ENCODE results near the gene CDK11B.
"Not testable (repeated sequence)": the region's sequence is repeated elsewhere in the genome, so short reads cannot be mapped to it uniquely, and the experiment has no call there.

The CDK11B gene

DNA sequence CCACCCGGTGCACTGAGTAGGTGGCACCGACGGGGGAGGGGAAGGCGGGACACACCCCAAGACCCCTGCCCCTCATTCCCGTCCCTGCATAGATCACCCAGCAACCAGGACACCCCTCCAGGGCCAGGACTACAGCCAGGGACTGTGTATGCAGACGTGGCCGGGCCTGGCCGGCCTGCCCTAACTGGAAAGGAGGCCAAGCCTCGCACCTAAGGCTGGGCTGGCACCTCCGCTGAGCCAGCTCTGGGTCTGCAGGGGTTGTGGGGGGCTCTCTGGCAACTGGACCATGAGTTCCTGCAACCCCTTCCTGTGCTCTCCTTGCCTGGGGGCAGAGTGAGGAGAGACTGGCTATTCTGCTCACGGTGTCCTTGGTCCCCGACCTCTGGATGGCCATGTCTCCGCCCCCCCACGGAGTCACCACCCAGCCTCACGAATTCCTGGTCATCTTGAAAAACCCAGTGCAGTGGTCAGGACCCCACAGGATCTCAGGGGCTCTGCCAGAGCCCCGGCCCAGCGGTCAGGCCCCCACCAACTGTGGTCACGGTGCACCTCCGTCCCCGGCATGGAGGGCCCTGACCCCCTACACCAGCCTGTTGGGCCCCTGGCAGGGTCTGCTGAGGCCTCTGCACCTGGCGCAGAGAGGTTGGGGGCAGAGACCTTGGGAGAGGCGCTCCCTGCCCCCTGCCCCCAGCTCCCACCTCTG, 57.8 kb downstream of the CDK11B start:
- Histone ChIP-seq H3K27me3 (ENCODE audit: control insufficient read depth, insufficient read depth, low read length) (peaks cover 47% of the 10 kb centered on the region), H3K4me3 (ENCODE audit: low read length) (no peak overlapping the region), H3K9ac (ENCODE audit: low read length) (no peak overlapping the region), H3K9me3 (ENCODE audit: control insufficient read depth, low read length) (no peaks in the 10 kb centered on the region), H3K4me1 (ENCODE audit: control insufficient read depth, insufficient read depth, low read length) (peaks cover 7% of the 10 kb centered on the region), H3K36me3 (ENCODE audit: control insufficient read depth, insufficient read depth, low read length) (no peaks in the 10 kb centered on the region)

DNA sequence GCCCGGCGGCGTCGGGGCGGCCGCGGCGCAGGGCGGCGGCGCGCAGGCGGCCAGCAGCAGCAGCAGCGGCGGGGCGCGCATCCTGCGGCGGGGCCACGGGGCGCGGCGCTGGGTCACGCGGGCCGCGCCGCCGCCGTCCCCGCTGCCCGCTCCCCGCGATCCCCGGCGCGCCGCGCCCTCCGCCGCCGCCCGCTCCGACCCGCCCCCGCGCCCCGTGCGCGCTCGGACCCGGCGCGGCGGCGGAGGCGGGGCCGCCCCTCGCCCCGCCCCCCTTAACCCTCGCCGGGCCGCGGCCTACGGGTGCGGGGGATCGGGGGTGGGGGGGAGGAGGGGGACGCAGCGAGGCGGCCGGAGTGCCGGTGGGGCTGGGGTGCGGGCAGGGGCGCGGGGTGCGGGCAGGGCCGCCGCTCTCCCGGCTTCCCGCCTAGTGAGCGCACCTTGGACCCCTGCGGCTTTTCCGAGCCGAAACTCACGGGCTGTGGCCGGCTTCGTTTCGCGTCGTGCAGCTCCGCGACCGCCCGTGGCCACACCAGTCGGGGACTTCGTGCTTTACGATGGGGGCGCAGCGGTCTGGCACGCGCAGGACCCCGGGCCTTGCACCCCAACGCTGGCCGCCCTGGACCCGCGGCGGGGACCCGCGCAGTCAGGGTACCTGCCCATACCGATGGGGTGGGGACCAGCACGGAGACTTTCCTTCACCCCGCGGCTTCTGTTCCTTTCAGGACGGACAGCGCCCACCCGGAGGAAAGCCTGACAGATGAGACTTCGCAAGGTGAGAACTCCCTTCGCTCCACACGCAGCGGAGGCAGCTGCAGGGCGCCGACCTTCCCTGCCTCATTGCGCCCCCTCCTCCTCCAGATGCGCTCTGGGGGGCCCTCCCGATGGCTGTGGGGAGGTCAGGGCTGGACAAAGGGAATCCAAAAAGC, 58.6 kb downstream of the CDK11B start, which contains the start of gene FNDC10:
Gene FNDC10, minus strand, starts transcription at position 201 of the 926 bp plus-strand sequence. Its CDS starts 120 bp downstream, at position 81.
- H3K9ac ChIP-seq (ENCODE audit: low read length), result no peak within 1 kb of the TSS

DNA sequence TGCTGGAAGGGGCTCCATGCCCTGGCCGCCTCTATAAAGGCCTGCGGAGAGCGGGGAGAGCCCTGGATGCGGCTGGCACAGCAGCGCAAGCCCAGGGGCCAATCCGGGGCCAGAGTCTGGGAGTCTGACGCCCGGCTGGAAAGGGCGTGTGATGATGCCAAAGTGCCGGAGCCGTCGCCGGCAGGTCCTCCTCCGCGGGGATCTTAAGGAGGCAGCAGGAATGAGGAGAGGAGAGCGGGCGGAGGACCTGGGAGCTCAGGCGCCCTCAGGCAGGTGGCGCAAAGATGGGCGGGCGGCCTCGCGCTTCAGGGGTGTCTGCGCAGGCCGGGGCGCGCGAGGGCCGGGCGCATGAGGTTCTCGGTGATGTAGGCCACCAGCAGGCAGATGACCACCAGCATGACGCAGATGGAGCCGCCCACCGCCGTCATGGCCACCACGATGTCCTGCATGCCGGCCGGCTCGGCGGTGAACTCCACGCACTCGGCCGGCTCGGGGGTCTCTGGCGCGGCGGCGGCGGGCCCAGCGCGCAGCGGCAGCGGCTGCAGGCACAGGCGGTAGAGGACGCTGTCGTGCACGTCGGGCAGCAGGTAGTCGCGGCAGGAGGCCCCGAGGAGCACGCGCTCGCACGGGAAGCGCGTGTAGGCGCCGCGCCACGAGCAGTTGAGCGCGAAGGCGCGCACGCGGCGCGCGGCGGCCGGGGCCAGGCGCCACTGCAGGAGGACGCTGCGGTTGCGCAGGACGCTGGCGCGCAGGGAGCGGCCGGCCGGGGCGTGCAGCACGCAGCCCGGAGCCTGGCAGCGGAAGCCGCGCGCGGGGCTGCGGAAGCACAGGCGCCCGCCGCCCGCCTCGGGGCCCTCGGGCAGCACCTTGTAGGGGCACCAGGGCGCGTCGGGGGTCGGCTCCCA, 59.5 kb downstream of the CDK11B start:
- H3K36me3 ChIP-seq (ENCODE audit: control insufficient read depth, insufficient read depth, low read length), result no peaks in the 10 kb centered on the region
- H3K9ac ChIP-seq (ENCODE audit: low read length), result no peak overlapping the region
- H3K4me1 ChIP-seq (ENCODE audit: control insufficient read depth, insufficient read depth, low read length), result peaks cover 7% of the 10 kb centered on the region
- H3K4me3 ChIP-seq (ENCODE audit: low read length), result no peak overlapping the region
- peaks cover 56% of the 10 kb centered on the region for H3K27me3 ChIP-seq (ENCODE audit: control insufficient read depth, insufficient read depth, low read length)
- no peaks in the 10 kb centered on the region for H3K9me3 ChIP-seq (ENCODE audit: control insufficient read depth, low read length)

More for the DNA sequence above, 58.6 kb downstream of the CDK11B start, which contains the start of gene FNDC10:
- no peak within 1 kb of the TSS for H3K4me3 ChIP-seq (ENCODE audit: low read length)
- peaks cover 7% of the 10 kb centered on the region for H3K4me1 ChIP-seq (ENCODE audit: control insufficient read depth, insufficient read depth, low read length)
- no peaks in the 10 kb centered on the region for H3K36me3 ChIP-seq (ENCODE audit: control insufficient read depth, insufficient read depth, low read length)
- H3K27me3 ChIP-seq (ENCODE audit: control insufficient read depth, insufficient read depth, low read length), result peaks cover 48% of the 10 kb centered on the region
- no peaks in the 10 kb centered on the region for H3K9me3 ChIP-seq (ENCODE audit: control insufficient read depth, low read length)

DNA sequence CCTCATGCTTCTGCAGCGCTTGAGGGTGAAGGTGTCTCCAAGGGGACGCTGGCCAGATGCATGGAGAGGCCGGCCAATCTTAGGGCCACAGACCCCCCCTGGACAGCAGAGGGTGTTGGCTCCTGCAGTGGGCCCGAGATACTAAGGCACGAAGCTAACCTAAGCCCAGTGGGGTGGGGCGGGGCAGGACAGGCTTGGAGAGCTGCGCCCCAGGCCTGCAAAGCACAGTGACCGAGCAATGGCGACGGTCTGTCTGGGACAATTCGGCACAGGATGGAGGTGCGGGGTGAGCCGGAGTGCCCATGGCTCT, 60.1 kb downstream of the CDK11B start:
- no peak overlapping the region for H3K4me3 ChIP-seq (ENCODE audit: low read length)

DNA sequence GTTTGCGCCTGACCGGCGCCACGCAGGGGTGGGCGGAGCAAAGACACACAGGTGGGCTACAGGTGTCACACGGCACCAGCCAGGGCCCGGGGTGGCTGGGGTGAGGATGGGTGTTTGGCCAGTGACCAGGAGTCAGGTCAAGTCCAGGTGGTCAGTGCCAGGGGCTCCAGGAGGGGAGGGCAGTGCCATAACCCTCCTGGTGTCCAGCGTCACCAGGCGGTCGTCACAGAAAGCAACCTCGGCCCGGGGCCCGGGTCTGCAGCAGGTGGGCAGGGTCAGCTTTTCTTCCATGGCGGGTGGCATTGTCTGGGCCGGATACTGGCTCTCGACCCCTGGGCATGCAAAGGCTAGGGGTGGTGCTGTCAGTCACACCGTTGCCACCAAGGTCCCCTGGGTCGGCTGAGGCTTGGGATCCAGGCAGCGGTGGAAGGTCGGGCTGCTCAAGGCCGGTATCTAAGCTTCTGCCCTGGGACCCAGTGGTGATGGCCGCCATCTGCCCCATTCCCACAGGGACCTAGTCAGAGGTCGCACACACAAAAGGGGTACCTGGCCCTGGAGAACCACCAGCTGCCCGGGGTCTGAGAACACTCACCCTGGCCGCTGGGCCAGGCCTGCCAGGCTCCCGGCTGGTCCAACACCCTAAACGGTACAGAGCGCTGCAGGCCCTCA, 60.6 kb downstream of the CDK11B start:
- no peak overlapping the region for H3K4me3 ChIP-seq (ENCODE audit: low read length)
- H3K9ac ChIP-seq (ENCODE audit: low read length), result no peak overlapping the region
- H3K36me3 ChIP-seq (ENCODE audit: control insufficient read depth, insufficient read depth, low read length), result no peaks in the 10 kb centered on the region
- peaks cover 56% of the 10 kb centered on the region for H3K27me3 ChIP-seq (ENCODE audit: control insufficient read depth, insufficient read depth, low read length)
- H3K4me1 ChIP-seq (ENCODE audit: control insufficient read depth, insufficient read depth, low read length), result peaks cover 7% of the 10 kb centered on the region
- H3K9me3 ChIP-seq (ENCODE audit: control insufficient read depth, low read length), result no peaks in the 10 kb centered on the region

More for the DNA sequence above, 60.1 kb downstream of the CDK11B start:
- H3K9ac ChIP-seq (ENCODE audit: low read length), result no peak overlapping the region
- no peaks in the 10 kb centered on the region for H3K9me3 ChIP-seq (ENCODE audit: control insufficient read depth, low read length)
- no peaks in the 10 kb centered on the region for H3K36me3 ChIP-seq (ENCODE audit: control insufficient read depth, insufficient read depth, low read length)
- peaks cover 56% of the 10 kb centered on the region for H3K27me3 ChIP-seq (ENCODE audit: control insufficient read depth, insufficient read depth, low read length)
- peaks cover 7% of the 10 kb centered on the region for H3K4me1 ChIP-seq (ENCODE audit: control insufficient read depth, insufficient read depth, low read length)

DNA sequence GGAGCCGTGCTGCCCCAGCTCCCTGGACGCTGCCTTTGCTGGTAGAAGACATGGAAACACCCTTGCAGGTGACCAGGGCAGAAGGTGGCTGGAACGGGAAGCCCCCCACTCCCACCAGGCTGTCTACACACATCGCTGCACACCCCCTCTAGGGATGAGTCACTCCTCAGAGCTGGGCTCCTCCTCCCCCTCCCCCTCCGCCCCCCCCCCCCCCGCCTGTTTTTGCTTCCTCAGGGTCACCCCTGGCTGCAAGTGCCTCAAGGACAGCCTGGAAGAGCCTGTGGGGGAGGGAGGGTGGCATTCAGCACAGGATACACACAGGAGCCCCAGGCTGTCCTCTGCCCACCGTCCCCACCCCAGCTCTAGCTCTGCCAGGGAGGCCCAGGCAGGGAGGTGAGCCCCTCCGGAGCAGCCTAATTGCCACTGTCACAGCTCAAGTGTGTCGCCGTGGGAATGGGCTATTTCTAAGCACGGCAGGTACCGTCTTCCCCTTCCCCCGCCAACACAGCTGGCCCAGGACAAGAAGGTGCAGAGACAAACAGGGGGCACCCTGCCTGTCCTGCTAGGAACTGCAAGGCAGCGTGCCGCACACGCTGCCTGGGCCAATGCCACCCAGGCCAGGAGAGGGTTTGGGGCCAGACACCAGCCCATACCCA, 61.4 kb downstream of the CDK11B start:
- H3K27me3 ChIP-seq (ENCODE audit: control insufficient read depth, insufficient read depth, low read length), result peaks cover 56% of the 10 kb centered on the region
- no peaks in the 10 kb centered on the region for H3K9me3 ChIP-seq (ENCODE audit: control insufficient read depth, low read length)
- no peaks in the 10 kb centered on the region for H3K36me3 ChIP-seq (ENCODE audit: control insufficient read depth, insufficient read depth, low read length)
- H3K9ac ChIP-seq (ENCODE audit: low read length), result no peak overlapping the region
- H3K4me3 ChIP-seq (ENCODE audit: low read length), result no peak overlapping the region
- peaks cover 7% of the 10 kb centered on the region for H3K4me1 ChIP-seq (ENCODE audit: control insufficient read depth, insufficient read depth, low read length)

DNA sequence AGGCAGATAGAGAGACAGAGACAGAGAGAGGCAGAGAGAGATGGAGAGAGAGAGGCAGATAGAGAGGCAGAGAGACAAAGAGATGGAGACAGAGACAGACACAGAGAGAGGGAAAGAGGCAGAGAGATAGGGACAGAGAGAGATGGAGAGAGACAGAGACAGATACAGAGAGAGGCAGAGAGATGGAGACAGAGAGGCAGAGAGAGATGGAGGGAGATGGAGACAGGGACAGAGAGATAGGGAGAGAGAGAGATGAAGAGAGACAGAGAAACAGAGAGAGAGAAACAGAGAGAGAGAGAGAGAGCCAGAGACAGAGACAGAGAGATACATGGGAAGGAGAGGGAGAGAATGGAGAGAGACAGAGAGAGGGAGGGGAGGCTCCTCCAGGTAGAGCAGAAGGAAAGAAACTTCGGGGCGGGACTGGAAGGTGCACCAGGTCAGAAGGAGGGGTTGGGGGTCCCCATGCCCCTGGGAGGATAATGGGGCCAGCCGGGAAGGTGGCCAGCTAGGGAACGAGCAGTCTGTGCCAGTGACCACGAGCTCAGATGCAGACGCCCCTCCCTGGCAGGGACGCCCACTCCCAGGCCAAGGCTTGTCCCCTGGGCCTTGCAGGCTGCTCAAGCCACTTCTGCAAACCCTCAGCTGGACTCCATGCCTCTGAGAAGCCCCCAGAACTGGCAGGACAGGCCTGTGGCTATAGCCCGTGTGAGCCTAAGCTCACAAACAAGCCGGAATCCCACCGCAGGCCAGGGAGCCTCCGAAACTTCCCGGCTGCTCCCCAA, 62.1 kb downstream of the CDK11B start:
- H3K27me3 ChIP-seq (ENCODE audit: control insufficient read depth, insufficient read depth, low read length), result peaks cover 50% of the 10 kb centered on the region

DNA sequence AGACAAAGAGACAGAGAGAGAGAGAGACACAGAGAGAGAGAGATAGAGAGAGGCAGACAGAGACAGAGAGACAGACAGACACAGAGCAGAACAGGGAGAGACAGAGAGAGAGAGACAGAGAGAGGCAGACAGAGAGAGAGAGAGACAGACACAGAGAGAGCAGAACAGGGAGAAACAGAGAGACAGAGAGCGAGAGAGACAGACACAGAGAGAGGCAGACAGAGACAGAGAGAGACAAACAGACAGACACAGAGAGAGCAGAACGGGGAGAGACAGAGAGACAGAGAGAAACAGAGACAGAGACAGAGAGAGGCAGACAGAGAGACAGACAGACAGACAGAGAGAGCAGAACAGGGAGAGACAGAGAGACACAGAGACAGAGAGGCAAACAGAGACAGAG, 63.5 kb downstream of the CDK11B start:
- not testable (repeated sequence) for H3K4me1 ChIP-seq (ENCODE audit: control insufficient read depth, insufficient read depth, low read length); H3K9ac ChIP-seq (ENCODE audit: low read length); H3K4me3 ChIP-seq (ENCODE audit: low read length); H3K9me3 ChIP-seq (ENCODE audit: control insufficient read depth, low read length); H3K36me3 ChIP-seq (ENCODE audit: control insufficient read depth, insufficient read depth, low read length)
- peaks cover 39% of the 10 kb centered on the region for H3K27me3 ChIP-seq (ENCODE audit: control insufficient read depth, insufficient read depth, low read length)

More for the DNA sequence above, 62.1 kb downstream of the CDK11B start:
- no peak overlapping the region for H3K4me3 ChIP-seq (ENCODE audit: low read length)
- no peaks in the 10 kb centered on the region for H3K9me3 ChIP-seq (ENCODE audit: control insufficient read depth, low read length)
- no peaks in the 10 kb centered on the region for H3K36me3 ChIP-seq (ENCODE audit: control insufficient read depth, insufficient read depth, low read length)
- H3K9ac ChIP-seq (ENCODE audit: low read length), result no peak overlapping the region
- H3K4me1 ChIP-seq (ENCODE audit: control insufficient read depth, insufficient read depth, low read length), result peaks cover 7% of the 10 kb centered on the region

DNA sequence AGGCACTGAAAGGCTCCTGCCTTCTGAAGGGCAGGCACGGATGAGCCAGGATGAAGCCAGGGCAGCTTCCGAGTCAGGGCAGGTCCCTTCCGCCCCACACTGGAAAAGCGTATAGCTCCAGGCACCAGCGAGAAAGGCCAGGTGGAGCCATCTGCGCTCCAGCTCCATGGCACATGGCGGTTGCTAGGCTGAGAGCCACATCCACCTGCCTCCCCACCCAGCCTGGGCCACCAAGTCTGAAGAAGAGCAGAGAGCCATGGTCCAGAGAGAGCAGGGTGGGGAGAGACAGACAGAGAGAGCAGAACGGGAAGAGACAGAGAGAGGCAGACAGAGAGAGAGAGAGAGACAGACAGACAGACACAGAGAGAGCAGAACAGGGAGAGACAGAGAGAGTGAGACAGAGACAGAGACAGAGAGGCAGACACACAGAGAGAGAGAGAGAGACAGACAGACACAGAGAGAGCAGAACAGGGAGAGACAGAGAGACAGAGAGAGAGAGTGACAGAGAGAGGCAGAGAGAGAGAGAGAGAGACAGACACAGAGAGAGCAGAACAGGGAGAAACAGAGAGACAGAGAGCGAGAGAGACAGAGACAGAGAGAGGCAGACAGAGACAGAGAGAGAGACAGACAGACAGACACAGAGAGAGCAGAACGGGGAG, 64.1 kb downstream of the CDK11B start:
- H3K9ac ChIP-seq (ENCODE audit: low read length), result no peak overlapping the region
- no peak overlapping the region for H3K4me3 ChIP-seq (ENCODE audit: low read length)
- H3K4me1 ChIP-seq (ENCODE audit: control insufficient read depth, insufficient read depth, low read length), result peaks cover 7% of the 10 kb centered on the region
- H3K27me3 ChIP-seq (ENCODE audit: control insufficient read depth, insufficient read depth, low read length), result peaks cover 38% of the 10 kb centered on the region
- H3K36me3 ChIP-seq (ENCODE audit: control insufficient read depth, insufficient read depth, low read length), result no peaks in the 10 kb centered on the region
- no peaks in the 10 kb centered on the region for H3K9me3 ChIP-seq (ENCODE audit: control insufficient read depth, low read length)

DNA sequence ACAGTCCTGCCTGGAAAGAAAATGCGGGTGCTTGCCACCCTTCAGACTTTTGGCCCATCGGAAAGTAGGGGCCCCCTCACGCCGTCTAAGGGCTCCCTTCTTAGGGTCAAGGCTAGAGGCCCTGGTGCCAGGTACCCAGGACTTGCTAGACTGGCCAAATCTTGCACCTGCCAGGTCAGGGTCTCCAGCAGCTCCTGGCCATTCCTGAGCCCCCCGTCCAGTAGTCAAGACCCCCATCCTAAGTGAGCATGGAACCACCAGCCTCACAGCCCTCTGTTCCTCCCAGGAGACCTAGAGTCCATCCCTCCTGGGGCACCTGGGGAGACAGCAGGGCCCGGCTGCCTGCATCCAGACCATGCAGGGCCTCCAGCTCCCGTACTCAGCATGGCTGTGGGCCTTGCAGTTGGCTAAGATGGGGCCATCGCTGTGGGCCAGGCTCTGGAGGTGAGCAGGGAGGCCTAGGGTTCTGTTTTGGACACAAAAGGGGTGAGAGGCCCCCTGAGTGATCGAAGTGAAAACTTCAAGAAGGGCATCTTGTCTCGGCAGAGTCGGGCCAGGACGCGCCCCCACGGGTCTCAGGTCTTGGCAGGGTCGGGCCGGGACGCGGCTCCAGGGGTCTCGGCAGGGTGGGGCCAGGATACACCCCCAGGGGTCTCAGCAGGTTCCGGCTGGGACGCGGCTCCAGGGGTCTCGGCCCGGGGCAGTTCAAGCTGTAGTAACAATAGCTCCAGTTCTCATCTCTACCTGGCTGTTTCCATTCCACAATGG, 64.8 kb downstream of the CDK11B start:
- peaks cover 34% of the 10 kb centered on the region for H3K27me3 ChIP-seq (ENCODE audit: control insufficient read depth, insufficient read depth, low read length)

More for the DNA sequence above, 64.8 kb downstream of the CDK11B start:
- Histone ChIP-seq H3K4me3 (ENCODE audit: low read length) (no peak overlapping the region), H3K36me3 (ENCODE audit: control insufficient read depth, insufficient read depth, low read length) (no peaks in the 10 kb centered on the region), H3K4me1 (ENCODE audit: control insufficient read depth, insufficient read depth, low read length) (peaks cover 3% of the 10 kb centered on the region), H3K9me3 (ENCODE audit: control insufficient read depth, low read length) (no peaks in the 10 kb centered on the region), H3K9ac (ENCODE audit: low read length) (no peak overlapping the region)
